GM12865 (cell line): ENCODE results near the gene CAMK1G.

ENCODE experiments used
- DNase-seq: peaks from one replicate; pipeline ENCODE4 v3.0.0; 2010; ENCODE audit warnings: low read depth
- H3K4me3 ChIP-seq: 2 replicates; pipeline ENCODE4 v1.5.1; 2011; ENCODE audit warnings: mild to moderate bottlenecking, low read depth, low read length, control low read depth
- CTCF ChIP-seq: IDR thresholded peaks from 2 replicates; pipeline ENCODE4 v1.5.1; 2011; ENCODE audit warnings: low read length, control low read depth, low read depth, inconsistent platforms; ENCODE audit not compliant: insufficient read depth; ENCODE audit errors: missing control alignments

The CAMK1G gene

GRCh38 chr1:209561532-209561931 lies 22.0 kb upstream of the CAMK1G start:
- TF ChIP-seq CTCF = no peak

GRCh38 chr1:209564849-209565248 lies 18.7 kb upstream of the CAMK1G start:
- DNase-seq = no peak

More at GRCh38 chr1:209561532-209561931, 22.0 kb upstream of the CAMK1G start:
- no peak for DNase-seq
- H3K4me3 ChIP-seq = no peak overlapping the region

DNA sequence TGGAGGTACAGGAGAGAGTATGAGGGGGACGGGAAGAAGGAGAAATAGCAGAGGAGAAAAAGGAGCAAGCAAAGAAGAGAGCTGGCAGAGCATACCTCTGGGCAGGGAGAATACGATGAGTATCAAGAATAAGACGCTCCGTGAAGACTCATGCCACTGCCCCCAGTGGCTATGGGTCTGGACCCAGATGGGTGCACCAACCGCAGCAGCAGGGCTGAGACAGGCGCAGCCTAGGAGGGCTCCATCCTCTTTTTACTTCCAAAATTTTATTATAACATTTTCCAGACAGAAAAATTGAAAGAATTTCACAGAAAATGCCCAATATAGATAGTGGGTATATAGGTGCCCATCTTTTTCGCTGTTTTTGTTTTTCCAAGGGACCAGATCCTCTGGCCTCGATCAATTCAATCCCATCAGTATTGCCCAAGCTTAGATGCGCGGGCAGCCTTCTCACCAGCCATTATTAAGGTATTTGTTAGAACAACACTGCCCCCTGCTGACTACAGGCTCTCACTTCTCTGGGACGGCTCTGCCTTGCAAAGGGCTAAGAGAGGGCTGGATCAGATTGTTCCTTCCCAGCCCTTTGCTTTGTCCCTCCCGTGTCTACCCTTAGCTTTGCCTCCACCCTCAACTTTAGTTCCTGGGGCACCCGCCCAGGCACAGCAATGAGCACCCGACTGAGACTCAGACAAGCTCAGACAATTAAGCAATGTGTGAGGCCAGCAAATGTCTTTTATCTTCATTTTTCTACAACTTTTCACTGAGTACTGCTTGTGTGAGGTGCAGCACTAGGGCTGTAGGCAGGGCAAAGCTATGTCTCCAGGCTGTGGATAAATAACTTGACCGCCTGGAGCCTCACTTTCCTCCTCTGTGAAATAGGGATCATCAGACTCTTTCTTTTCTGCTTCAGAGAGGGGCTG lies 17.5 kb upstream of the CAMK1G start:
- DNase-seq = peak; percentile 81
- H3K4me3 ChIP-seq = no peak overlapping the region
- TF ChIP-seq CTCF = peak; percentile 74

More at GRCh38 chr1:209564849-209565248, 18.7 kb upstream of the CAMK1G start:
- H3K4me3 ChIP-seq = no peak overlapping the region
- no peak for TF ChIP-seq CTCF

DNA sequence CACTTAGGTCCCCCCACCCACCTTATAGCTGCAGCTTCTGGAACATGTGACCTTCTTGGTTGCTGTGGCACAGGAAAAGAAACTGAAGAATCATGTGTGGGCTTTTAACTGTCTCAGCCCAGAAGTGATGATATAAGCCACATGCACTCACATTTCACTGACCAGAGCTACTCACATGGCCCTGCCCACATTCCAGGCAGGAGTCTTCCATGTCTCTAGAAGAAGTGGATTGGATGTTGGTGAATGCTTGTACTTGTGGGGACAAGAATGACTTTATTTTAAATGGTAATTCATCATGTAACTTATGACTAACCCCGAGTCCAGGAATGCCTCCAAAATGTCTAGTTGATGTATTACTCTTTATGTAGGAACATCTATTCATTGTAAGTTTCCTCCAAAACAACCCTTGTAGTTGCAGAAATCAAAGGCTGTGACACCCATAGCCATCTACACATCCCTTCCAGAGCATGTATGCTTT lies 15.8 kb upstream of the CAMK1G start:
- DNase-seq = no peak
- no peak for TF ChIP-seq CTCF
- no peak overlapping the region for H3K4me3 ChIP-seq

GRCh38 chr1:209569455-209570207 lies 13.9 kb upstream of the CAMK1G start:
- peak; percentile 81 for DNase-seq
- H3K4me3 ChIP-seq = no peak overlapping the region
- TF ChIP-seq CTCF = peak; percentile 82

GRCh38 chr1:209570743-209571142 lies 12.8 kb upstream of the CAMK1G start:
- DNase-seq = no peak
- no peak overlapping the region for H3K4me3 ChIP-seq
- no peak for TF ChIP-seq CTCF
